ENCODE results near the gene NLRP9.

The NLRP9 gene

DNA sequence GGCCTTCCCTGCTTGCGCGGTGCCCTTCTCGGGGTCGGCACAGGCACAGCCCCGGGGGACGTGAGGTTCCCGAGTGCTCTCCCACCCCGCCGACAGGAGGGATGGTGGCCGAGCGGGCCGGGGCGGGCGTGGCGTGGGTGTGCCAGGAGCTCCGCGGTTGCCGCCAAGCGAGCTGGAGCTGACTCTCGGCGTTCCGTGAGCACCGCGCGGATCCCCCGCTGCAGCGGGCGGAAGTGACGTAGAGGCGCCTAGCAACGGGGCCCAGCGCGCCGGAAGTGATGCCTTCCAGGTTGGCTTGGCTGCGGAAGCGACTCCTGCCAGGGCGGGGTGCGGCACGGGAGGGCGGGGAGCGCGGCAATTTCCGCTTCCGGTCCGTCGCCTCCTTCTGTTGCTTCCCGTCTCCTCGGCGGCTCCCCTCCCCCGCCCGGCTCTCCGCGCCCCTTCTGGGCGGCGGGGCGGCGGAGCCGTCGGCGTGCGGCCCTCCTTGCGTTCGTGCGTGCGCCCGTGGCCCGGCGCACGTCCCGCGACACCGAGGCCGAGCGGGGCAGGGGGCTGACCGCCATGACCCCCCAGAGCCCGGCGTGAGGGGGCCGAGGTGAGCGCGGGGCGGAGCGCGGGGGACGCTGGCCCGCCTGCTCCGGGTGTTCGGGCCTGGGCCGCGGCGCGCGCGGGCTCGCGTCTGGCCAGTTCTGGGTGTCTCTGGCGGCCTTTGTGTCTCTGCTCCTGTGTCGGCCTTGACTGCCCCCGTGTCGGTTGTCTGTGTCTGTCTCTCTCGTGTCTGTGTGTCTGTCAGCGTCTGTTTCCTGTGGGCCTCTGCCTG is 63.2 kb downstream of the NLRP9 start, which contains the start of gene EPN1:
Gene EPN1, plus strand, starts transcription at position 386 of the 820 bp plus-strand sequence. CDS start 3,402 bp downstream, outside the sequence.
- peaks cover 52% of the 10 kb centered on the region for H3K36me3 ChIP-seq
- H3K4me1 ChIP-seq: peaks cover 81% of the 10 kb centered on the region
- TF ChIP-seq Cebpa-rat (IDR thresholded peaks at IDR 0.05): no peak
- H3K27ac ChIP-seq: peak within 1 kb of the TSS; percentile 98
- H3K4me2 ChIP-seq: peak within 1 kb of the TSS; percentile 98
- H3K27me3 ChIP-seq: no peaks in the 10 kb centered on the region
- no peaks in the 10 kb centered on the region for H3K9me3 ChIP-seq
- peaks cover 94% of the 10 kb centered on the region for H4K20me1 ChIP-seq
- H3K4me3 ChIP-seq: peak within 1 kb of the TSS; percentile 98
- H3K9ac ChIP-seq: peak within 1 kb of the TSS; percentile 99

DNA sequence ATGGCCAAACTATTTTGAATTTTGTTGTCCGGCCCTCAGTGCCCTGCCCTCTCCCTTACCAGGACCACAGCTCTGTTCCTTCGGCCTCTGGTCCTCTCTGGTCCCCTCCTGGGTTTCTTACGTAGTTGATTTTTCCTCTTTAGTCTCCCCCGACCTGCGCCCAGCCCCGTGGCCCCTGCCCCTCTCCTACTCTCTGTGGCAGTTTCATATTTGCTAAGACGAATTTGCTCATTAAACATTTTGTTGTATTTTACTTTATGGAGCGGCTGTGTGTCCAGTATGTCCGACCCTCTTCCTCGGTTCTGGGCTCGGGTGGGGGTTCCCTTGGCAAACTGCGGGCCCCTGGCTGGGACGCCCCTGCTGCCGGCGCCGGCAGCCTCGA is 63.8 kb downstream of the NLRP9 start:
- peaks cover 75% of the 10 kb centered on the region for H3K4me1 ChIP-seq
- H3K36me3 ChIP-seq: peaks cover 52% of the 10 kb centered on the region
- peak overlapping the region; percentile 98 for H3K27ac ChIP-seq
- H3K9ac ChIP-seq: peak overlapping the region; percentile 99
- H3K27me3 ChIP-seq: no peaks in the 10 kb centered on the region
- TF ChIP-seq Cebpa-rat (IDR thresholded peaks at IDR 0.05): no peak
- no peaks in the 10 kb centered on the region for H3K9me3 ChIP-seq
- peaks cover 94% of the 10 kb centered on the region for H4K20me1 ChIP-seq
- peak overlapping the region; percentile 98 for H3K4me3 ChIP-seq
- peak overlapping the region; percentile 98 for H3K4me2 ChIP-seq

- Histone ChIP-seq H3K4me1 (peaks cover 70% of the 10 kb centered on the region), H3K27ac (no peak overlapping the region), H4K20me1 (peaks cover 94% of the 10 kb centered on the region), H3K4me3 (no peak overlapping the region), H3K9me3 (no peaks in the 10 kb centered on the region), H3K27me3 (no peaks in the 10 kb centered on the region), H3K36me3 (peaks cover 52% of the 10 kb centered on the region), H3K9ac (no peak overlapping the region), H3K4me2 (peak overlapping the region; percentile 17; the same call in 1 of the 2 replicates)
- TF ChIP-seq Cebpa-rat (IDR thresholded peaks at IDR 0.05): no peak
Measured at GRCh38 chr19:55673889-55674288, 64.3 kb downstream of the NLRP9 start.

GRCh38 chr19:55673465-55673864 is 64.7 kb downstream of the NLRP9 start:
- Histone ChIP-seq H3K36me3 (peaks cover 52% of the 10 kb centered on the region), H3K4me3 (no peak overlapping the region), H4K20me1 (peaks cover 94% of the 10 kb centered on the region), H3K4me2 (peak overlapping the region; percentile 17; the same call in 1 of the 2 replicates), H3K9me3 (no peaks in the 10 kb centered on the region), H3K27me3 (no peaks in the 10 kb centered on the region), H3K9ac (no peak overlapping the region), H3K27ac (no peak overlapping the region), H3K4me1 (peaks cover 65% of the 10 kb centered on the region)
- TF ChIP-seq Cebpa-rat (IDR thresholded peaks at IDR 0.05): no peak

DNA sequence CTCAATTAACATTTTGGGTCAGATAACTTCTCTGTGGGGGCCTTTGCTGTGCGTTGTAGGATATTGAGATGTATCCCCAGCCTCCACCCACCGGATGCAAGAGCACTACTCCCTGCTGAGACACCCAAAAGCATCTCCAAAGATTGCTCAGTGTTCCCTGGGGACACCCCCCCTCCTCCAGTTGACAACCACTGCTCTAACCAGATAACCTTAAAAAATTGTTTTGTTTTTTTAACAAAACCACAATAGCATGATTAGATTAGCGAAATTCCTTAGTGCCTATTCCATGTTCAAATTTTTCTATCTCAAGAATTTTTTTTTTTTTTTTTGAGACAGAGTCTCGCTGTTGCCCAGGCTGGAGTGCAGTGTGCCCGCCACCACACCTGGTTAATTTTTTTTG is 65.8 kb downstream of the NLRP9 start:
- no peak for TF ChIP-seq Cebpa-rat (IDR thresholded peaks at IDR 0.05)
- Histone ChIP-seq H3K4me1 (peaks cover 55% of the 10 kb centered on the region), H3K27ac (no peak overlapping the region), H4K20me1 (peaks cover 94% of the 10 kb centered on the region), H3K9ac (no peak overlapping the region), H3K4me2 (peak overlapping the region; percentile 43), H3K36me3 (peaks cover 61% of the 10 kb centered on the region), H3K9me3 (no peaks in the 10 kb centered on the region), H3K27me3 (no peaks in the 10 kb centered on the region), H3K4me3 (no peak overlapping the region)

GRCh38 chr19:55671054-55671378 is 67.2 kb downstream of the NLRP9 start:
- Histone ChIP-seq H4K20me1 (peaks cover 94% of the 10 kb centered on the region), H3K4me1 (peaks cover 41% of the 10 kb centered on the region), H3K27me3 (no peaks in the 10 kb centered on the region), H3K27ac (no peak overlapping the region), H3K36me3 (peaks cover 75% of the 10 kb centered on the region), H3K4me3 (no peak overlapping the region), H3K4me2 (peak overlapping the region; percentile 3; the same call in 1 of the 2 replicates), H3K9ac (no peak overlapping the region), H3K9me3 (no peaks in the 10 kb centered on the region)
- TF ChIP-seq Cebpa-rat (IDR thresholded peaks at IDR 0.05): no peak

- no peak for TF ChIP-seq Cebpa-rat (IDR thresholded peaks at IDR 0.05)
- Histone ChIP-seq H3K27me3 (no peaks in the 10 kb centered on the region), H3K9me3 (no peaks in the 10 kb centered on the region), H3K4me1 (peaks cover 37% of the 10 kb centered on the region), H3K4me2 (no peak overlapping the region; the same call in 1 of the 2 replicates), H3K27ac (no peak overlapping the region), H4K20me1 (peaks cover 94% of the 10 kb centered on the region), H3K4me3 (no peak overlapping the region), H3K36me3 (peaks cover 80% of the 10 kb centered on the region), H3K9ac (no peak overlapping the region)
Measured at GRCh38 chr19:55670280-55671053, 67.7 kb downstream of the NLRP9 start.

- peaks cover 88% of the 10 kb centered on the region for H3K36me3 ChIP-seq
- no peak for TF ChIP-seq Cebpa-rat (IDR thresholded peaks at IDR 0.05)
- H4K20me1 ChIP-seq: peaks cover 98% of the 10 kb centered on the region
Measured at GRCh38 chr19:55669418-55670279, 68.6 kb downstream of the NLRP9 start.

GRCh38 chr19:55668603-55669348 is 69.4 kb downstream of the NLRP9 start:
- no peak overlapping the region for H3K9ac ChIP-seq
- H4K20me1 ChIP-seq: peaks cover 100% of the 10 kb centered on the region
- no peak overlapping the region for H3K4me3 ChIP-seq
- H3K9me3 ChIP-seq: no peaks in the 10 kb centered on the region
- peaks cover 97% of the 10 kb centered on the region for H3K36me3 ChIP-seq
- no peak overlapping the region for H3K4me2 ChIP-seq
- H3K27me3 ChIP-seq: no peaks in the 10 kb centered on the region
- no peak overlapping the region for H3K27ac ChIP-seq
- no peak for TF ChIP-seq Cebpa-rat (IDR thresholded peaks at IDR 0.05)
- H3K4me1 ChIP-seq: peaks cover 31% of the 10 kb centered on the region

More at GRCh38 chr19:55669418-55670279, 68.6 kb downstream of the NLRP9 start:
- Histone ChIP-seq H3K27ac (no peak overlapping the region), H3K4me1 (peaks cover 36% of the 10 kb centered on the region), H3K4me3 (no peak overlapping the region), H3K9me3 (no peaks in the 10 kb centered on the region), H3K27me3 (no peaks in the 10 kb centered on the region), H3K4me2 (no peak overlapping the region), H3K9ac (no peak overlapping the region)
